ENCODE results near the gene BTD. TPM values are rescaled to one million over a fixed set of nuclear protein-coding genes. Genes with fewer than 3 reads are reported as not detected.

BTD gene
- total RNA-seq, 4 donors from 2014 or later = 46.8 to 74.9 (median 56.5) TPM

- Histone ChIP-seq H3K27ac (peak overlapping the region; percentile 2 to 58 (median 34)), H3K9me3 (no peaks in the 10 kb centered on the region), H3K4me3 (replicated peaks in 1 of 3) (no peak overlapping the region), H3K27me3 (no peaks in the 10 kb centered on the region), H3K4me1 (peaks cover 29 to 54% of the 10 kb centered on the region in 2 donors), H3K36me3 (no peaks in the 10 kb centered on the region)
- TF ChIP-seq CTCF (IDR thresholded peaks at IDR 0.05) (no peak), POLR2A (IDR thresholded peaks at IDR 0.05) (no peak)
- WGBS, 2 donors = 61 to 63% methylated on average over 2 of the region's 2 CpGs
- no peak for DNase-seq
- intact Hi-C loops (cut with DNase I) = loop anchor here (5.0 to 10.0 kb wide), 2 partner anchors 173 to 610 kb away; no protein-coding TSS in a partner anchor
These were observed 33.1 kb downstream of the BTD start for GRCh38 chr3:15634671-15635070.

GRCh38 chr3:15635121-15635661, 33.6 kb downstream of the BTD start:
- intact Hi-C loops (cut with DNase I) = loop anchor here (5.0 to 10.0 kb wide), 2 partner anchors 172 to 610 kb away; no protein-coding TSS in a partner anchor
- TF ChIP-seq CTCF (IDR thresholded peaks at IDR 0.05) (no peak), POLR2A (IDR thresholded peaks at IDR 0.05) (no peak)

GRCh38 chr3:15636028-15636709, 34.6 kb downstream of the BTD start:
- WGBS, 2 donors = 77 to 81% methylated on average over 14 of the region's 14 CpGs
- no peaks in the 10 kb centered on the region for H3K27me3 ChIP-seq
- TF ChIP-seq CTCF (IDR thresholded peaks at IDR 0.05) (no peak), POLR2A (IDR thresholded peaks at IDR 0.05) (no peak)
- H3K36me3 ChIP-seq = no peaks in the 10 kb centered on the region
- peaks cover 22 to 46% of the 10 kb centered on the region in 2 donors for H3K4me1 ChIP-seq
- DNase-seq = no peak
- H3K27ac ChIP-seq = peak overlapping the region in 1 of 3 donors; percentile 58
- H3K4me3 ChIP-seq (replicated peaks in 1 of 3) = no peak overlapping the region
- intact Hi-C loops (cut with DNase I) = loop anchor here (5.0 to 10.0 kb wide), 2 partner anchors 171 to 609 kb away; no protein-coding TSS in a partner anchor
- no peaks in the 10 kb centered on the region for H3K9me3 ChIP-seq

More at GRCh38 chr3:15635121-15635661, 33.6 kb downstream of the BTD start:
- Histone ChIP-seq H3K4me1 (peaks cover 29 to 54% of the 10 kb centered on the region in 2 donors), H3K9me3 (no peaks in the 10 kb centered on the region), H3K27ac (peak overlapping the region in 2 of 3 donors; percentile 34 to 58), H3K36me3 (no peaks in the 10 kb centered on the region), H3K4me3 (replicated peaks in 1 of 3) (no peak overlapping the region), H3K27me3 (no peaks in the 10 kb centered on the region)
- 74 to 79% methylated on average over 13 of the region's 13 CpGs for WGBS, 2 donors
- no peak for DNase-seq

GRCh38 chr3:15637131-15637951, 35.8 kb downstream of the BTD start:
- H3K36me3 ChIP-seq = no peaks in the 10 kb centered on the region
- 80 to 82% methylated on average over 7 of the region's 7 CpGs for WGBS, 2 donors
- no peaks in the 10 kb centered on the region for H3K9me3 ChIP-seq
- no peak overlapping the region for H3K4me3 ChIP-seq (replicated peaks in 1 of 3)
- no peaks in the 10 kb centered on the region for H3K27me3 ChIP-seq
- TF ChIP-seq CTCF (IDR thresholded peaks at IDR 0.05) (no peak), POLR2A (IDR thresholded peaks at IDR 0.05) (no peak)
- H3K4me1 ChIP-seq = peaks cover 21 to 43% of the 10 kb centered on the region in 2 donors
- intact Hi-C loops (cut with DNase I) = loop anchor here (5.0 to 10.0 kb wide), 2 partner anchors 170 to 607 kb away; no protein-coding TSS in a partner anchor
- H3K27ac ChIP-seq = no peak overlapping the region
- no peak for DNase-seq

Measured in thyroid gland (tissue), 4 donors.